GM18520 (cell line): ENCODE results near the gene EMC7.
"Not testable (repeated sequence)": the region's sequence is repeated elsewhere in the genome, so short reads cannot be mapped to it uniquely, and the experiment has no call there.

Source experiments
- ATAC-seq: cut with Tn5 transposase; IDR thresholded peaks from one replicate; pipeline ENCODE4 v1.9.1; 2021; ENCODE audit not compliant: unreplicated experiment

Gene EMC7

DNA sequence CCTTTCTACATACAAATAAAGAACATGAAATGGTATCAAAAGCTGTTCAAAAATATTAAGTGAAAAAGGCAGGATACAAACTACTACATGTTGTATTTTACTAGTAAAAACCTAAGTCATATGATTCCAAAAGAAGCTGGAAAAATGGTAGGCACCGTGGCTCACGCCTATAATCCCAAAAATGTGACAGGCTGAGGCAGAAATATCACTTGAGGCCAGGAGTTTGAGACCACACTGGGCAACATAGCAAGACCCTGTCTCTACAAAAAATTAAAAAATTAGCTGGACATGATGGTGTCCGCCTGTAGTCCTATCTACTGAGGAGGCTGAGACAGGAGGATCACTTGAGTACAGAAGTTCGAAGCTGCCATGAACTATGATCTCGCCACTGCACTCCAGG lies 1.7 kb downstream of the EMC7 start:
- no peak for ATAC-seq

DNA sequence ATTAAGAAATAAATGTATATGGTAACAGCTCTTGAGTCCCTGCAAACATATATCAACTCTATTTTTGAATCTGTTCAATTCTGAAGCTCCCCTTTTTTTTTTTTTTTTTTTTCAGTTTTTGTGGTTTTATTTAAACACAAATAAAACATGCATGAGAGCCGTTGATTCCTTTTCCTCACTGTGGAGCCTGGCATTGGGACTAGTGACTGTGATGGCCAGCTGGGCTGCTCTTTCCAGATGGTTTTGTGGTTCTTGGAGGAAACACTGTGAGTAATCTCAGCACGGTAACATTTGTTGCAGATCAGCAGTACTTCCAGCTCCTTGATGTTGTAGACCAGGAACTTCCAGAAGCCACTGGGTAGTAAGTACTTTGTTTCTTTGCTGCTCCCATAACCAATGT lies 15.9 kb downstream of the EMC7 start:
- no peak for ATAC-seq

DNA sequence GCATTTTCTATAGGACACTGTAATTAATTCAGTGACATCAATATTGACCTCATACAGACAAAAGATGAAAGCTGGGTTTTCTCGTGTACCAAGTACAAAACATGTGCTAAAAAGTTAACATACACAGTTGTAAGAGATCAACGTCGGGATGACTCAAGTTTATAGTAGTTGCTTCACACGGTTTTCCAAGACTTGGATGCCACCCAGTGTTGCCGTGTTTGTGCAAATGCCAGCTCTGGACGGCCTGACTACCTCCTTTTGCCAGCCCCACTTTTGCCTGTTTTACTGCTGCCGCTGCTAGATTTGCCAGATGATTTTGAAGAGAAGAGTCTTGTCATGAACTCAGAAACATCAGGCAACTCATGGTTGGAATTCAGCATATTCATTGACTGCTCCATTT lies 17.6 kb downstream of the EMC7 start:
- ATAC-seq, result no peak

DNA sequence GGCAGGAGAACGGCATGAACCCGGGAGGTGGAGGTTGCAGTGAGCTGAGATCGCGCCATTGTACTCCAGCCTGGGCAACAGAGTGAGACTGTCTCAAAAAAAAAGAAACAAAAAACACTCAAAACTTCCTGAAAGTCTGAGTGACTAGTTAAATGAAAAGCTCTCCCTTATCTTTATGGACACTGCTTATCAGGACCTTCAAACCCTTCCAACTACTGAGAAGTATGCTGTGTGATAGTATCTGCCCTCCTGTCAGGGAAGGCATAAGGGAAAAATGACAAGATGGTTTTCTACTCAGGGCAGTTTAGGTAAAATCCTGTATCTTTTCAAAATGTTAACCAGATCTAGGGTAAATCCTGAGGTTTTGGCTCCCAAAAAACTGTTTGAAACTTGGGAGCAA lies 21.8 kb downstream of the EMC7 start:
- ATAC-seq, result no peak

DNA sequence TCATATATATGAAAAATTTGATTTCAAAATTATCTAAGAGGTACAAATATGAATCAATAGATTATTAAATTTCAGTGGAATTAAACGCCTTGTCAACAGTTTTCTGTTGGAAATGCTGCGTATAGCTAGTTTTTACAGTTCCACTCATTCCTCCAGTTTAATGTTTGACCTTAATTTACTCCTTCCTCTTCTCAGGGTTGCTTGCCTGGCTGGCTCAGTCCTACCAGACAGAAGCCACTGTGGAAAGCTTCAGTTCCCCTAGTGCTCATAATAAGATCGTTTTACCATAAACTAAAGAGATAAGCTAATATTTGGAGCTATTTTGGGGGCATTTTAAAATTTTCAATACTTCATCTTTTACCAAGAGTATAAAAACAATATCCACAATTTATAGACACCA lies 22.8 kb downstream of the EMC7 start:
- ATAC-seq, result no peak

DNA sequence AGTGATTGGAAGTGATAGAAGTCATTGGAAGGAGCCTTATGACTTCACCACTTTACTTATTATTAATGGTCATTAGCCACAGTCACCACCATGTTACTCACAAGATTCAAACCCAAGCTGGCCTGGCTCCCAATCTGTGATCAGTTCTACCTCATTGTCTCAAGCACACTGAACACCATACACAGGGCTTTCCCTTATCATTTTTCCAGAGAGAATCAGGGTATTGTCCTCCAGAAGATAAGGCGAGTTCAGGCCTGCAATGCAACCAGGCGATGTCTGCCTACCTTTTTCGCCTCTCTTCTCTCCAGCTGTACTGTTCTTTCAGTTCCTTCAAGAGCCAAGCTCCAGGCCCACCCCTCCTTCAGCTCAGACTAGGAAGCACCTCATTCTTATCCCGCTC lies 24.9 kb downstream of the EMC7 start:
- no peak for ATAC-seq

DNA sequence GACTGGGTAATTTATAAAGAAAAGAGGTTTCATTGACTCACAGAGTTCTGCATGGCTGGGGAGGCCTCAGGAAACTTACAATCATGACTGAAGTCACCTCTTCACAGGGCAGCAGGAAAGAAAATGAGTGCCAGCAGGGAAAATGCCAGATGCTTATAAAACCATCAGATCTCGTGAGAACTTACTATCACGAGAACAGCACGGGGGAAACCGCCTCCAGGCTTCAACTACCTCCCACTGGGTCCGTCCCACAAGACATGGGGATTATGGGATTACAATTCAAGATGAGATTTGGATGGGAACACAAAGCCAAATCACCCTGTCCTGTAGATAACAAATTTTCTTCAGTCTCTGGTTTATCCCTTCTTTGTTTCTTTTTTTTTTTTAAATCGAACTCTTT lies 31.7 kb downstream of the EMC7 start:
- ATAC-seq, result no peak

DNA sequence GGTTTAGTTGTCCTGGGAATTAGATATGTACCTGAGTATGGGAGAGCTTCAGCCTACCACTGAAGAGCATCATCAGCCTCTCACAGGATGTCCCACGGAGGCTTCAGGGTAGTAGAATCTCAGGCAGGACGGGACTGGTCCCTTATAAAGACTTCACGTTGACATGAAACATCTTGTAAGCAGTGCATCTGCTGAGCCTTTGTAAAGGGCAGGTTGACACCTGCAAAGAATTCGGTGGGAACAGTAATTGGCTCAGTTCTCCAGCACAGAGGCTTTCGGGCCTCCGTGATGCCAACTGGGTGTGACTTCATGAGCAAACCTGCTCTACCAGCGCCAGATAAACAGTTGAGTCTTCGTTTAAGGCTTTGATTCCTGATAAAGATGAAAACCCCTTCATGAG lies 35.7 kb downstream of the EMC7 start:
- no peak for ATAC-seq

DNA sequence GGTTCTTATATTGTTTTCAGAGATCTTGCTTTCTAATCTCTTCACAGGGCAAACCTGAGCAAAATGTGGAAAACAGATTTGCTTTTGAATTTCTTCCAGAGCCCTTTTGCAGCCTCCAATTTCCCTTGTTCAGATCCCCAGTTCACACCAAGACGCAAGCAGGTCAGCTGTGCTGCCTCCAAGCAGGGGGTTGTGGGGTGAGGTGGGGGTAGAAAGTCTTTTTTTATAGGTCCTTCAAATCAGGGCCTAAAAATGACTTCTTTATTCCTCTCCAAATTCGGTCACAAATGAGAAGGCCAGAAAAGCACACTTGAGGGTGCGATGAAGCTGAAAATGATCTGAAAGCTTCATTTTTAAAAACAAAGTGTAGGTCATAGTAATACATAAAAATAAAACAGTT lies 36.4 kb downstream of the EMC7 start:
- no peak for ATAC-seq

DNA sequence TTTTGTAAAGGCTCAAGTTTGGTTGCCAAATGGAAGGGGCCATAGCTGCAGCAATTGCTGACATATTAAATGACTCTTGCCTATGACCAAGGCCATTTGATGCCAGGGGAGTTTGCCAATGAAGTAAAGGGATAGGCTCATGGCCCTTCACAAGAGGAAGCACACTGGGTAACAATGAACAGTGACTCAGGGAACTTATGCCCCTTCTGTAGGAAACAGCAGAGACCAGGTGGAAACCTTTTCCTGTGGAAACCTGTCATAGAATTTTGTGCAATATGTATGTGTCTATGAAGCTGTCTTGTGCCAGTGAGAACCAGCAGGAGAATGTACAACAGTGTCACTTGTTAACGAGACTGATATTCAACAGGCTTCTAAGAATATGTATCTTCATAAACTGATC lies 37.2 kb downstream of the EMC7 start:
- ATAC-seq, result no peak

DNA sequence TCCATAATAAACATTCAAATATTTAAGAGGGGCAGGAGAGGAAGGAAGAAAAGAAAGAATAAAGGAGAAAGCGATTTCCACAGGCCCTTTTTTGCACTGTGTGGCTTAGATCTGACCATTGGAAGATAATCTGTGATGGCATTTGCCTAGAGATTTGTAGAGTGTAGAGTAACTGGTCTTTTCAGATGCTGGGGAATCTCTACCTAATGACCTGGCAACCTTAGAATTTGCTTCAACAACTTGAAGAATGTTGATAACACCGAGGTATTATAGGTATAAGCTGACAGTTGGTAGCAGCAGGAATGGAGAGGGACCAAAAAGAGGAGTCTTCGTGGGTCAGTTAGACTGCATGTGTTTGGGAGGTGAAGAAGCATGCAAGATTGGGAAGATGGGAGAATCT lies 41.7 kb downstream of the EMC7 start:
- no peak for ATAC-seq

DNA sequence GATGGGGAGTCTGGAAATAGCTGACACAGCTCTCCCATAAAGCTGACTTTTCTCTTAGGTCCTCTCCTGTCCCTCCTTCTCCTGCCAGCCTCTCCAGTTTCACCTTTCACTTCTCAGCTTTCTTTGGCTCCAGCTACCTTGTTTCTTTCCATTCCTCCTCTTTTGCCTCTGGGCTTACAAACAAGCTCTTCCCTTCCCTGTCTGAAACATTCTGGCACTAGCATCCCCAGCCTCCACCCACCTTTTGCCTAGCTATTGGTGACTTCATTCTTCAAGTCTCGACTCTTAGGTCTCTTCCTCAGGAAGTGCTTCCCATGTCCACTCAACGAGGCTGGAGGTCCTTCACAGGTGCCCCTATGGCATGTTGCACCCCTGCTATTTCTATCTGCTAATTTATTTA lies 42.2 kb downstream of the EMC7 start:
- no peak for ATAC-seq

DNA sequence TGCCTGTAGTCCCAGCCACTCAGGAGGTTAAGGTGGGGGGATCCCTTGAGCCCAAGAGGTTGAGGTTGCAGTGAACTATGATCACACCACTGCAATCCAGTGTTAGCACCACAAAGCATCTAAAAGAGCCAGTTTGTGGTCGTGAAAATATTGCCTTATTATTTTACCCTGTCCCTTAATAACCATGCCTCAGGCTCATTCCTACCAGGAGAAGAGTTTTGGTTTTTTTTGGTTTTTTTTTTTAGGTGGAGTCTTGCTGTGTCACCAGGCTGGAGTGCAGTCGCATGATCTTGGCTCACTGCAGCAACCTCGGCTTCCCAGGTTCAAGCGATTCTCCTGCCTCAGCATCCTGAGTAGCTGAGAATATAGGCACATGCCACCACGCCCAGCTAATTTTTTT lies 44.8 kb downstream of the EMC7 start:
- ATAC-seq, result no peak

DNA sequence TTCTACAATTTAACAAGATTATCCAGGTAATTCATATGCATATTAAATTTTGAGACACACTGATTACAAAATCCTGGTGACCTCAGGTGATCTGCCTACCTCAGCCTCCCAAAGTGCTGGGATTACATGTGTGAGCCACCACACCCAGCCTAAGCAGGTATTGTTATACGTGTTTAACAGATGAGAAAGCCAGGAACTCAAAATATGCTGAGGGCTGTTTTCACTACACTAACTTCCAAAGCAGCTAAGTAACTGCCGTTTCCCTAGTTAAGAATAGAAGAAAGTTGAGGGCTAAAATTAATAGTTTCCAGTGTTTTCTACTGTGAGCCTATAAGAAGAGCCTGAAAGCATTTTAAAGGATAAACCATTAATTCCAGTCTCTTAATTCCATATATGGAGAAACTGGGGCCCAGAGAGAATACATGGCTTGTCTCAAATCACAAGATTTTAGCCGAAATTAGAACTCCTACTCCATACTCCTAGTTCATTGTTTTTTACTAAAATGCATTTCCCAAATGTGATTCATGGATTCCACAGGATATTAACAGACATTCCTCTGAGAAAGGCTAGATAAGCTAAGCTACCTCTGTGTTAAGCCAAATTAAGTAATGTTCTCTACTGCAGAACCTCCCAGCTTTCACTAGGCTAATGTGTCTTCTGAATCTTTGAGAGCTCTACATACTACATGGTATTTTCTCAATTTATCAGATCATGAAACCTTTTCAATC lies 45.6 kb downstream of the EMC7 start:
- ATAC-seq, result no peak

DNA sequence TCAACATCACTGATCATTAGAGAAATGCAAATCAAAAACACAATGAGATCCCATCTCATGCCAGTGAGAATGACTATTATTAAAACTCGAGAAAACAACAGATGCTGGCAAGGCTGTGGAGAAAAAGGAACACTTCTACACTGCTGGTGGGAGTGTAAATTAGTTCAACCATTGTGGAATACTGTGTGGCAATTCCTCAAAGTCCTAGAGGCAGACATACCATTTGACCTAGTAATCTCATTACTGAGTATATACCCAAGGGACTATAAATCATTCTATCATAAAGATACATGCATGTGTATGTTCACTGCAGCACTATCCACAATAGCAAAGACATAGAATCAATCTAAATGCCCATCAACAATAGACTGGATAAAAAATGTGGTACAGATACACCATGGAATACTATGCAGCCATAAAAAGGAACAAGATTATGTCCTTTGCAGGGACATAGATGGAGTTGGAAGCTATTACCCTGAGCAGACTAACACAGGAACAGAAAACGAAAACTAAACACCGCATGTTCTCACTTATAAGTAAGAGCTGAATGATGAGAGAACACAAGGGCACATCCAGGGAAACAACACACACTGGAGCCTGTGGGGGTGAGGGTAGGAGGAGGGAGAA lies 47.5 kb downstream of the EMC7 start:
- no peak for ATAC-seq

DNA sequence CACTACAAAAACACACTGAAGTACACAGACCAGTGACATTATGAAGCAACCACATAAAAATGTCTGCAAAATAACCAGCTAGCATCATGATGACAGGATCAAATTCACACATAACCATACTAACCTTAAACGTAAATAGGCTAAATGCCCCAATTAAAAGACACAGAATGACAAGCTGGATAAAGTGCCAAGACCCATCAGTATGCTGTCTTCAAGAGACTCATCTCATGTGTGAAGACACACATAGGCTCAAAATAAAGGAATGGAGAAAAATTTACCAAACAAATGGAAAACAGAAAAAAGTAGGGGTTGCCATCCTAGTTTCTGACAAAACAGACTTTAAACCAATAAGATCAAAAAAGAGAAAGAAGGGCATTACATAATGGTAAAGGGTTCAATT lies 51.3 kb downstream of the EMC7 start:
- ATAC-seq, result not testable (repeated sequence)

DNA sequence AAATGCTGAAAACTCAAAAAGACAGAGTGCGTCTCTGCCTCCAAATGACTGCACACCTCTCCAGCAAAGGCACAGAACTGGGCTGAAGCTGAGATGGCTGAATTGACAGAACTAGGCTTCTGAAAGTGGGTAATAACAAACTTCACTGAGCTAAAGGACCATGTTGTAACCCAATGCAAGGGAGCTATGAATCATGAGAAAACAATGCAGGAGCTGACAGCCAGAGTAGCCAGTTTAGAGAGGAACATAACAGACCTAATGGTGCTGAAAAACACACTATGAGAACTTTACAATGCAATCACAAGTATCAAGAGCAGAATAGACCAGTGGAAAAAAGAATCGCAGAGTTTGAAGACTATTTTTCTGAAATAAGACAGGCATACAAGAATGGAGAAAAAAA lies 52.5 kb downstream of the EMC7 start:
- ATAC-seq, result no peak

DNA sequence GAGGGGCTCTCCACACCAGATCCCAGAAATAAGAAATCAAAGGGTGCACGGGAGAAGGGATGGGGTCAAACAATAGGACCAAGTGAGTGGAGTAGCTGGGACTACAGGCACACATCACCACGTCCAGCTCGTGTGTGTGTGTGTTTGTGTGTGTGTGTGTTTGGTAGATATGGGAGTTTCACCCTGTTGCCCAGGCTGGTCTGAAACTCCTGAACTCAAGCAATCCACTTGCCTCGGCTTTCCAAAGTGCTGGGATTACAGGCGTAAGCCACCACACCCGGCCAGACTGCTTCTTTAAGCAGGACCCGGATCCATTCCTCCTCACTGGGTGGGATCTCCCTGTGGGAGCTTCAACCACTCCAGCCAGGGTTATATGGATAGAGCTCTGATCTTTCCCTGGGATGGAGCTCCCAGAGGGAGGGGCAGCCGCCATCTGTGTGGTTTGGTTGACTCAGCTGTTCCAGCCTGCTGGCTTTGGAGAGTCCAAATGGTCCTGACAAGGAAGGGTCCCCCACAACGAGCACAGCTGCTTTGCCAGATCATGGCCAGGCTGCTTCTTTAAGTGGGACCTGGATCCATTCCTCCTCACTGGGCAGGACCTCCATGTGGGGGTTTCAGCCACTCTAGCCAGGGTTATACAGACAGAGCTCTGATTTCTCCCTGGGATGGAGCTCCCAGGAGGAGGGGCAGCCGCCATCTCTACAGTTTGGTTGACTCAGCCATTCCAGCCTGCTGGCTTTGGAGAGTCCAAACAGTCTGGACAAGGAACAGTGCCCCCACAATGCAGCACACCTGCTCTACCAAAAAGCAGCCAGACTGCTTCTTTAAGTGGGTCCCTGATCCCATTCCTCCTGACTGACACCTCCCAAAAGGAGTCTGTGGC lies 53.5 kb downstream of the EMC7 start:
- ATAC-seq, result no peak

DNA sequence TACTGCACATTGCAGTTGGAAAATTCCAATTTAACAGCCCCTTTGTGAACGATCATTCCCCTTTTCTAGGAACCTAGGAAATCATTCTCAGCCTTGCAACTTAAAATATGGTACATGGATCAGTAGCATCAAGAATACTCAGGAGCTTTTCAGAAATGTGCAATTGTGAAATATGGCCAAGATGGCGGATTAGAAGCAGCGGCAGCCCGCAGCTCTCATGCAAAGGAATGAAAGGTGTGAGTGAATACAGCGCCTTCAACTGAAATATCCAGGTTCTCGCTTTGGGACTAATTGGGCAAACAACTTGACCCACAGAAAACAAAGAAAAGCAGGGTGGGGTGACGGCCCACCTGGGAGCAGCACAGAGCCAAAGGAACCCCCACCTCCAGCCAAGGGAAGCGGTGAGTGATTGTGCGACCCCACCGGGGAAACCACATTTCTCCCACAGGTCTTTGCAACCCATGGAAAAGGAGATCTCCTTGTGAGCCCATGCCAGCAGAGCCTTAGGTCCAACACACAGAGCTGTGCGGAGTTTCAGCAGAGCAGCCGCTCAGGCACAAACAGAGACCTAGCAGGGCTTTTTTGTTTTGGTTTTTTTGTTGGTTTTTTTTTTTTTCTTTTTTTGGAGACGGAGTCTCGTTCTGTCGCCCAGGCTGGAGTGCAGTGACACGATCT lies 55.1 kb downstream of the EMC7 start:
- ATAC-seq, result no peak

DNA sequence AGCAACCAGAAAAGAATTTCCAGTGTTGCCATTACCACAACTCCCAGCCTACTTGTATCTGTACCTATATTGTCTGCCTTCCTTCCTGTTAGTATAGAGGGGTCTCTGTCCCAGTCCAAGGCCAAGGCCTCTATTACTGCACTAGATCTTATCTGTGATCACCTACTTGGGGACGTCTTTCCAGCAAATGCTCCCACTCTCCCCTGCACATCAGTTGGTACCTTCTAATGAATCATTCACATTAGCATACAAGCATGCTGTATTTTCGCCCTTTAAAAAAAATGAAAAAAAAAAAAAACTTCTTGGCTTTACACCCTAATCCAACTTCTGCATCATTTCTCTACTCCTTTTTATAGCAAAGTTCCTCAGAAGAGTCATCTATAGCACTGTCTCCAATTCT lies 57.8 kb downstream of the EMC7 start:
- no peak for ATAC-seq

DNA sequence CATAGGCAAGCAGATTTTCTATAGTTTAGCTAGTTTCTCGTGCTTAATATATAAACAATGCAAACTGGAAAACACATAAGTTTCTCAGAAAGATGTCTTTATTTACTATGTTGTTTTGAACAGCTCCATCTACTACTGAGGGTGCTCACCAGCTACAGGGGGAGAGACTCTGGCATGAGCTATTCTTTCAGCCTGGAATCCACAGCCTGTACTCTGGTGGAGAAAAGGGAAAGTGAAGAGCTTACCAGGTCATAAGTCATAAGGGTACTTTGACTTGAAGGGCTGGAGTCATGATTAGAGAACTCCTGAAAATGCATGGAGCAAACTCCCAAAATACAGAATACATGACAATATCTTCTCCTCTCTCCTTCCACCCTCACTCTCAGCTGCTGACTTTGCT lies 58.3 kb downstream of the EMC7 start:
- no peak for ATAC-seq

DNA sequence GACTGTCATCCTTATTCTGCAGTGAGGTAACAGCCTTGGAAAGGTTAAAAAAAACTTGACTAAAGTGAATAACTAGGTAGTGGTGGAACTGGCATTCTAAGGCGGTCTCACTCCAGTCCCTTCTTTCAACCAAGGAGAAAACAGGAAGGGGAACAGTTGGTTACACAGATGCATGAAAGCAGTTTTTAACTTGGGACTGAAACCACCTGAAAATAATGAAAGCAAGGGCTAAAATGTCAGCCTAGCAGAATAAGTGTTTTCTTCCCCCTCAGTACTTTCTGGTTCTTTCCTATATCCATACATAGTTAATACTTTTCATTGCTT lies 61.9 kb downstream of the EMC7 start:
- ATAC-seq, result no peak
